SK-N-SH treated with all-trans-retinoic acid at 6 μM for 48 hours (cell line): ENCODE measurements around the gene URAD.

Source experiments
- ARNTL ChIP-seq: fragments of 450-650 bp; formaldehyde crosslinking; IDR thresholded peaks from 2 replicates; pipeline ENCODE4 v1.5.0; 2020; ENCODE audit warnings: low read depth, mild to moderate bottlenecking, moderate library complexity, borderline replicate concordance
- ISL1 ChIP-seq: fragments of 250-450 bp; sonication (Bioruptor Pico); IDR thresholded peaks from 2 replicates; pipeline ENCODE4 v2.1.2; 2022; ENCODE audit warnings: mild to moderate bottlenecking, moderate library complexity
- TF ChIP-seq, protein P1 (sequence below): fragments of 250-450 bp; sonication (Bioruptor Pico); IDR thresholded peaks from 2 replicates; pipeline ENCODE4 v1.8.0; 2021; ENCODE audit warnings: low read depth, mild to moderate bottlenecking, moderate library complexity, borderline replicate concordance

DNA sequence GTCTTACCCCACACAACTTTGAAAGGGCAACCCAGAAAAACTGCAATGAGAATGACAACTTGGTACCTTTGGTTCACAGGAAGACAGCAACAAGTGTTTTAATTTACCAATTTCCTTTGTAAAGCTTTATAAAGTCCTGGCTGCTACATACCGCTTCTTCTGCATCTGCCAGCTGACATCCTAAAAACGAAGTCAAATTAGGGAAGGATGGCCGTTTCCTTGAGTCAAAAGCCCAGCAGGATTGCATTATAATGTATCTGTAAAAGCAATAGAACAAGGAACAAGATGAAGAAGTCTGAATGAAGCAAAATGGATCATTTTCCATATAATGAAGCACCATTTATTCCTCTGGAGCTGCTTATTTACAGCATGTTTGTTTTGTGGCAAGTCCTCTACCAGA, 25.8 kb upstream of the URAD start:
- TF ChIP-seq, protein P1, sequence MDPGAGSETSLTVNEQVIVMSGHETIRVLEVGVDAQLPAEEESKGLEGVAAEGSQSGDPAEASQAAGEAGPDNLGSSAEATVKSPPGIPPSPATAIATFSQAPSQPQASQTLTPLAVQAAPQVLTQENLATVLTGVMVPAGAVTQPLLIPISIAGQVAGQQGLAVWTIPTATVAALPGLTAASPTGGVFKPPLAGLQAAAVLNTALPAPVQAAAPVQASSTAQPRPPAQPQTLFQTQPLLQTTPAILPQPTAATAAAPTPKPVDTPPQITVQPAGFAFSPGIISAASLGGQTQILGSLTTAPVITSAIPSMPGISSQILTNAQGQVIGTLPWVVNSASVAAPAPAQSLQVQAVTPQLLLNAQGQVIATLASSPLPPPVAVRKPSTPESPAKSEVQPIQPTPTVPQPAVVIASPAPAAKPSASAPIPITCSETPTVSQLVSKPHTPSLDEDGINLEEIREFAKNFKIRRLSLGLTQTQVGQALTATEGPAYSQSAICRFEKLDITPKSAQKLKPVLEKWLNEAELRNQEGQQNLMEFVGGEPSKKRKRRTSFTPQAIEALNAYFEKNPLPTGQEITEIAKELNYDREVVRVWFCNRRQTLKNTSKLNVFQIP (CRISPR knock-in tag) = no peak
- TF ChIP-seq ISL1 (CRISPR knock-in tag) (no peak), ARNTL (no peak)
